GM10266 (cell line): ENCODE results near the gene CLIC5.

ENCODE experiments used
- DNase-seq: peaks from one replicate; pipeline ENCODE4 v3.0.0; 2012; ENCODE audit errors: extremely low spot score
- TF ChIP-seq, protein P1 (sequence below): IDR thresholded peaks from 2 replicates; pipeline ENCODE4 v1.5.1; 2012; ENCODE audit warnings: mild to moderate bottlenecking, low read depth; ENCODE audit not compliant: control insufficient read depth, insufficient read depth; ENCODE audit errors: missing control alignments

The CLIC5 gene

DNA sequence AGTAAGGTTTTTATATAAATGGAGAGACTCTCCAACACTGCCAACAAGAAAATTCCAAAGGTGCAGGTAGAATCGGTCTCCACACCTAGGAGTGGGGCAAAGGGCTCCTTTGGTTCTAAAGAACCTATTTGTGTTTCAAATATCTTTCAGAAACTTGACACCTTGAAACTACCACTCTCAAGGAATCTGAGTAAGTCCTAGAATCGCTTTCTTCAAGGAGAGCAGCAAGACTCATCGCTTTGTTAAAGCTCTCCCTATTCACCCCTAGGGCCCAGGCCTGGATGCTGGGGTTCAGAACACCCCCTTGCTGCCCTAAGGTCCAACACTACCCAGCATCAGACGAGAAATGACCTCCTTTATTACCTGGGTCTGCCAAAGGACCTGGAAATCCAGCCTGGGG, 2.0 kb downstream of the CLIC5 start:
- TF ChIP-seq, protein P1, sequence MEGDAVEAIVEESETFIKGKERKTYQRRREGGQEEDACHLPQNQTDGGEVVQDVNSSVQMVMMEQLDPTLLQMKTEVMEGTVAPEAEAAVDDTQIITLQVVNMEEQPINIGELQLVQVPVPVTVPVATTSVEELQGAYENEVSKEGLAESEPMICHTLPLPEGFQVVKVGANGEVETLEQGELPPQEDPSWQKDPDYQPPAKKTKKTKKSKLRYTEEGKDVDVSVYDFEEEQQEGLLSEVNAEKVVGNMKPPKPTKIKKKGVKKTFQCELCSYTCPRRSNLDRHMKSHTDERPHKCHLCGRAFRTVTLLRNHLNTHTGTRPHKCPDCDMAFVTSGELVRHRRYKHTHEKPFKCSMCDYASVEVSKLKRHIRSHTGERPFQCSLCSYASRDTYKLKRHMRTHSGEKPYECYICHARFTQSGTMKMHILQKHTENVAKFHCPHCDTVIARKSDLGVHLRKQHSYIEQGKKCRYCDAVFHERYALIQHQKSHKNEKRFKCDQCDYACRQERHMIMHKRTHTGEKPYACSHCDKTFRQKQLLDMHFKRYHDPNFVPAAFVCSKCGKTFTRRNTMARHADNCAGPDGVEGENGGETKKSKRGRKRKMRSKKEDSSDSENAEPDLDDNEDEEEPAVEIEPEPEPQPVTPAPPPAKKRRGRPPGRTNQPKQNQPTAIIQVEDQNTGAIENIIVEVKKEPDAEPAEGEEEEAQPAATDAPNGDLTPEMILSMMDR: no peak
- no peak for DNase-seq

DNA sequence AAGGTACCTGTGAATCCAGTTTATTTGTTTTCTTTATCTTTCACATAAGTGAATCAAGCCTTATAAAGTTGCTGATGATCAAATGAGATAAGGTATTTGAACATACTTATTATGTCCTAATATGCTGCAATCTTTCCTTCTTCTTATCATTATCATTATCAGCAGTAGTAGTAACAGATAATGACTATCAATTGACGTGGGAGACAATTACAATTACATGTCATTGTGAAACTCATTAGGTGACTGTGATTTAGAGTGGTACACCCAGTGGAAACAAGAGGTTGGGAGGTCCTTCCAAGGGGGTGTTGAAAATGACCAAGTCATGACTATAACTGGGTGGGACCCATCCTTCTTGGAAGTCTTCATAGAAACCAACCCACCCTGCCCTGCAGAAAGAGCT, 2.8 kb downstream of the CLIC5 start:
- TF ChIP-seq, protein P1: no peak
- no peak for DNase-seq

DNA sequence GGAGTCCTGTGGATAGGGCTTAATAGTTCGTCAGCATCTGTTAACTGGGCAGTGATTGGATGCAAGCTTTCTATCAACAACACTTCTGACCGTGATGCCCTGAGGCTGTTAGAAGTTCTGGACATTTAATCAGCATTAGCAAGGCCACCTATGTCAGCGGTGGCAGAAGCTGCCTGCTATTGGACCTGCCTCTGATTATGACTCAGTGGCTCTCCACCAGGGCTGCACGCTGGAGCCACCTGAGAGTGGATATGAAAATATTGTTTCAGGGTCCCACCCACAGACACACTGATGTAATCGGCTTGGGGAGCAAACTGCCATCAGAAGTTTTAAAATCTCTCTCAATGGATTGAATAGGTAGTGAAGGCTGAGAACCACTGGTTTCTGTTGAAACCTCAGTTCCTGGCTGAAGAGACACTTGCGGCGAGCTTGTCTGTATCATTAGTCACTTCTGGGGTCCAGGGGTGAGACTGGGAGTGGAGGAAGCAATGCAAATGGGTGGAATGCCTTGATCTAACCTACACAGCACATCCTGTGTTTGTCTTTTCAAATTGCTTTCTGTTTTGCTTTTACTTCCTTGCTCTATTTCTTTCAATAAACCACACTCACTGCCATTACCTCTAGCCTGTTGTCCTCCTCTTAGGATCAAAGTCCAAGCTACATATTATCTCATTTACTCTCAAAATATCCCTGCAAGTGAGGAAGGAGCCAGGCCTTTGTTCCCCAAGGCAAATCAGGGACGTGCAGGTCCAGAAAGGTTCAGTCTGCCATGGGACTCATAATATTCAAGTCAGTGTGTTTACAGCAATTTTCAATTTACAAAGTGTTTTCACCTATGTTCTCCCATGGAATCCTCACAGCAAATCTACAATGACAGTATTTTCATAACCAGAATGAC, 4.2 kb downstream of the CLIC5 start:
- TF ChIP-seq, protein P1: no peak

DNA sequence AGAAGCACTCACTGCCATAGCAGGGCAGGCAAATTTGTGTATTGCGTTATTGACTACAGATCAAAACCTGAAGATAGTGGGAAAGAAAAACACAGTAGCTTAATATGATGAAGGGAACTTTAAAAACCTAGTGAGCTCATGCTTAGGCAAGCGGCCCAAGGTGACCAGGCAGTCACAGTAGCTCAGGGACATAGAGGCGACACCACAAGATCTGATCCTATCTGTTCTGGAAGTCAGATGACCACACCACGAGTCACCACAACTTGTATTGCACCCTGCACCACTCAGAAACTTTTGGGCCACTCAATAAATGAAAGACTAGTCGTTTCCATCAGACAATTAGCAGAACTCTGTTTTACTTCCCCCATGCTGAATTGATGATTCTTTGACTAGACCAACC, 4.9 kb downstream of the CLIC5 start:
- no peak for DNase-seq
- TF ChIP-seq, protein P1: no peak

More for the DNA sequence above, 4.2 kb downstream of the CLIC5 start:
- peak; percentile 78 for DNase-seq

DNA sequence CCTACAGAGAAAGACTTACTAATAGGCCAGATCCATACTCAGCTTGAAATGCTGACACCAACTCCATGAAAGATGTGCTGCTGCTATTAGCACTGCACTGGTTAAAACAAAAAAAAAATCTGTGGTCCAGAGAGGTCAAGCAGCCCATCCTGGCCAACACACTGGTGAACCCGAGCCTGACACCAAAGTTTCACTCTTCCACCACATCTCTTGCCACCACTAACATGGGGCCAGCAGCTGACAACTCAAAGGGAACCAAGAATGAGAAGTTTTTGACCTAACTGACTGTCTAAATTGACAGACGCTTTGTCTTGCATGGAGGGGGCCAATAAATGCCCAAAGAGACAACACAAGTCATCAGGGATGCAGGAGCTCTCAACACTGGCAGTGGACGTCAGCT, 5.4 kb downstream of the CLIC5 start:
- TF ChIP-seq, protein P1: no peak
- no peak for DNase-seq

DNA sequence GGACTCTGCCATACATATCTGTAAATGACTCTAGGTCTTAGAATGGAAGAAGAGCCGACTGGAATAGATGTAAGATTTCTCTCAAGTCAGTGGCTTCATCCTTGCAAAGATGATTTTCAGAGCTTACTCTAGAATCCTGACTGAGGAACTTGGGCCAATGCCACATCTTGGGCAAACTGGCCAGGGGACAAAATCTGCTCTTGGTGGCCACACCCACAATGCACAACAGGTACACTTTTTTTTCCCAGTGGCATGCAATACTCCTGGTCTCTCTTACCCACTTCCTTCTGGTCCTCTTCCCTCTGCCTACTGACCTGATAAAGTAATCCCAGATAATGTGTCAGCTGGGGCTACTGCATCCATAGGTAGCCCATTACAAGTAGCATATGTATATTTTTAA, 13.4 kb downstream of the CLIC5 start:
- DNase-seq: no peak
- TF ChIP-seq, protein P1: no peak

DNA sequence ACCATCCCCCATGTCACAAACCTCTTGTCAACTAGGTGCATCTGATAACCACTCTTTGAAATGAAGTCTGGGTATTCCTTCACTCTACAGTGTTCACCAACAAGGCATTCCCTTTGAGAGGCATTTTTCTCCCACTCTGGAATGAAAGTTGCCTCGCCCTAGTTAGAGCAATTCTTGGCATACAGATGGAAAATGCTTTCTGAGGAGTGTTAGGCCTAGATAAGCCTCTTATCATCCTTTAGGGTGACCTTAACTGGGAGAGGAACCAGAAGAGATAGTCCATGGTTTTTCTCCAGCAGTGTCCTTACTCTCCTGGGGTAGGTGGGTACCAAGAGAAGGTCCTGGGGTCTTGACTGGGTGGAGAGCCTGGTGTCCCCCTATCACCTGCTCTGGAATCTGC, 14.8 kb downstream of the CLIC5 start:
- TF ChIP-seq, protein P1: no peak
- DNase-seq: no peak
